ENCODE results near the gene APLNR. TPM values are rescaled to one million over a fixed set of nuclear protein-coding genes. Genes with fewer than 3 reads are reported as not detected.

The APLNR gene
- total RNA-seq, 1 experiment from 2014 or later, result not detected

GRCh38 chr11:57255618-57256017 lies 18.6 kb upstream of the APLNR start:
- no peak for DNase-seq (ENCODE audit: unreplicated experiment)
- intact Hi-C loops (cut with micrococcal nuclease), result no loop called here
- CTCF ChIA-PET, result interaction anchor here (0.6 to 15.8 kb wide), 3 partner anchors 22 to 410 kb away, joined by 3 to 436 read pairs (median 8); no protein-coding TSS in a partner anchor
- H3K27ac Mint-ChIP-seq (ENCODE audit: low read depth, unreplicated experiment), result no peak overlapping the region
- no TSS peak for BruUV-seq (replicated peaks)
- H3K4me1 Mint-ChIP-seq (ENCODE audit: insufficient read depth, unreplicated experiment), result peaks cover 10% of the 10 kb centered on the region
- POLR2A ChIA-PET, result interaction anchor here (1.3 kb wide), 1 partner anchor 10 kb away, joined by 5 read pairs; no protein-coding TSS in a partner anchor
- H3K9me3 Mint-ChIP-seq (ENCODE audit: unreplicated experiment), result no peaks in the 10 kb centered on the region
- TF ChIP-seq CTCF (IDR thresholded peaks at IDR 0.05; ENCODE audit: unreplicated experiment), result no peak
- no peak overlapping the region for H3K4me3 Mint-ChIP-seq (ENCODE audit: unreplicated experiment)
- H3K27me3 Mint-ChIP-seq (ENCODE audit: insufficient read depth, unreplicated experiment), result no peaks in the 10 kb centered on the region
- H3K36me3 Mint-ChIP-seq (ENCODE audit: insufficient read depth, unreplicated experiment), result peaks cover 6% of the 10 kb centered on the region

GRCh38 chr11:57254631-57255030 lies 17.6 kb upstream of the APLNR start:
- intact Hi-C loops (cut with micrococcal nuclease), result no loop called here
- no peaks in the 10 kb centered on the region for H3K9me3 Mint-ChIP-seq (ENCODE audit: unreplicated experiment)
- POLR2A ChIA-PET, result interaction anchor here (1.3 kb wide), 1 partner anchor 11 kb away, joined by 5 read pairs; no protein-coding TSS in a partner anchor
- CTCF ChIA-PET, result interaction anchor here (0.6 to 15.8 kb wide), 3 partner anchors 23 to 1348 kb away, joined by 3 to 436 read pairs (median 8); no protein-coding TSS in a partner anchor
- no peak for TF ChIP-seq CTCF (IDR thresholded peaks at IDR 0.05; ENCODE audit: unreplicated experiment)
- peaks cover 6% of the 10 kb centered on the region for H3K36me3 Mint-ChIP-seq (ENCODE audit: insufficient read depth, unreplicated experiment)
- no peak overlapping the region for H3K27ac Mint-ChIP-seq (ENCODE audit: low read depth, unreplicated experiment)
- peaks cover 10% of the 10 kb centered on the region for H3K4me1 Mint-ChIP-seq (ENCODE audit: insufficient read depth, unreplicated experiment)
- DNase-seq (ENCODE audit: unreplicated experiment), result no peak
- BruUV-seq (replicated peaks), result no TSS peak
- H3K27me3 Mint-ChIP-seq (ENCODE audit: insufficient read depth, unreplicated experiment), result no peaks in the 10 kb centered on the region
- no peak overlapping the region for H3K4me3 Mint-ChIP-seq (ENCODE audit: unreplicated experiment)

DNA sequence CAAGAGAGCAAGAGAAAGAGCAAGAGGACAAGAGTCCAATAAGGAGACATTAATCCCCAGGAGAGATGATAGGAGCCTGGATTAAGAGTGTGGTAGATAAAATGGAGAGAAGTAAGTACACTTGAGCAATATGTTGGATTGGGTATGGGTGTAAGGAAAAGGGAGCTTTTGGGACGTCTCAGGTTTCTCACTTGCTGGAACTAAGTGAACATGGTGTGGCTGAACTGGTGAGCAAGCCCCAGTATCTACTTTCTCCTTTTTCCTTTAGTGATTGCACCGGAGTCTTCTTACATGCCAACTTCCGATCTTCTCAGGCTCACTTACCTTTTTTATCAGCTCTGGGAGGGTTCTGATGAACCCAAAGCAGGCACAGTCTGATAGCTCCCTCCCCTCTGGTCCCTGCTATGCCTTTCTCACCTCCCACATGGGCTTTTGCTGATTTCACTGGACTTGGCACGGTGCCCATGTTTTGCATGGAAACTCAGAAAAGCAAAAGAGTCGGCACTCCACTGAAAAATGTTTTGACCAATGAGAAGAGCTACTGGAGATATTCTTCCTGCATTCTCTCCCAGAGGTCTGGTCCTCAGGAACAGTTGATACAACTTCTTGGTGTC lies 14.5 kb upstream of the APLNR start:
- Mint-ChIP-seq H3K27me3 (ENCODE audit: insufficient read depth, unreplicated experiment) (no peaks in the 10 kb centered on the region), H3K4me1 (ENCODE audit: insufficient read depth, unreplicated experiment) (peaks cover 10% of the 10 kb centered on the region), H3K36me3 (ENCODE audit: insufficient read depth, unreplicated experiment) (no peaks in the 10 kb centered on the region), H3K9me3 (ENCODE audit: unreplicated experiment) (no peaks in the 10 kb centered on the region), H3K4me3 (ENCODE audit: unreplicated experiment) (no peak overlapping the region), H3K27ac (ENCODE audit: low read depth, unreplicated experiment) (no peak overlapping the region)
- DNase-seq (ENCODE audit: unreplicated experiment), result peak; percentile 37
- CTCF ChIA-PET, result interaction anchor here (0.6 to 15.8 kb wide), 15 partner anchors 8 to 628 kb away, joined by 3 to 436 read pairs (median 3); no protein-coding TSS in a partner anchor
- TF ChIP-seq CTCF (IDR thresholded peaks at IDR 0.05; ENCODE audit: unreplicated experiment), result no peak
- intact Hi-C loops (cut with micrococcal nuclease), result no loop called here
- POLR2A ChIA-PET, result interaction anchor here (0.9 to 1.3 kb wide), 2 partner anchors 22 to 26 kb away, joined by 3 to 4 read pairs; no protein-coding TSS in a partner anchor
- BruUV-seq (replicated peaks), result no TSS peak

DNA sequence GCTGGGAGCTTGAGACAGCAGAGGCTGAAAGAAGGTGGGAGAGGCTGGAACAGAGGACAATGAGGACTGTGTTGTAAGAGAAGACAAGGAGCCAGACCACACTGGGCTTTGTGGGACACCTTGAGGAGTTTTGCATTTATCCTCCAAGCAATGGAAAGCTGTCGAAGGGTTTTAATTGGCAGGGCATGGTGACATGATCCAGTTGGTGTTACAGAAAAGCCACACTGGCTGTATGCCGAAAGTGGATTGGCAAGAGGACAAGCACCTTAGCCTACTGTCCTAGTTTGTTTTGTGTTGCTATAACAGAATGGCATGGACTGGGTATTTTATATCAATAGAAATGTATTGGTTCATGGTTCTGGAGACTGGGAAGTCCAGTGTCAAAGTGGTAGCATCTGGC lies 14.0 kb upstream of the APLNR start:
- ChIA-PET POLR2A (interaction anchor here (2.8 kb wide), 1 partner anchor 409 kb away, joined by 37 read pairs; no protein-coding TSS in a partner anchor), CTCF (interaction anchor here (0.7 to 15.8 kb wide), 21 partner anchors 8 to 625 kb away, joined by 3 to 436 read pairs (median 12); no protein-coding TSS in a partner anchor)
- H3K27me3 Mint-ChIP-seq (ENCODE audit: insufficient read depth, unreplicated experiment), result no peaks in the 10 kb centered on the region
- no peak for DNase-seq (ENCODE audit: unreplicated experiment)
- intact Hi-C loops (cut with micrococcal nuclease), result no loop called here
- BruUV-seq (replicated peaks), result no TSS peak
- no peaks in the 10 kb centered on the region for H3K36me3 Mint-ChIP-seq (ENCODE audit: insufficient read depth, unreplicated experiment)
- TF ChIP-seq CTCF (IDR thresholded peaks at IDR 0.05; ENCODE audit: unreplicated experiment), result no peak
- H3K4me1 Mint-ChIP-seq (ENCODE audit: insufficient read depth, unreplicated experiment), result peaks cover 10% of the 10 kb centered on the region
- H3K27ac Mint-ChIP-seq (ENCODE audit: low read depth, unreplicated experiment), result no peak overlapping the region
- no peaks in the 10 kb centered on the region for H3K9me3 Mint-ChIP-seq (ENCODE audit: unreplicated experiment)
- H3K4me3 Mint-ChIP-seq (ENCODE audit: unreplicated experiment), result no peak overlapping the region
